ENCODE measurements around the gene XRRA1. TPM values are rescaled to one million over a fixed set of nuclear protein-coding genes. Genes with fewer than 3 reads are reported as not detected.

Gene XRRA1
- total RNA-seq, 1 experiment from 2014 or later: 11.9 TPM

GRCh38 chr11:74791333-74792100 lies 157.4 kb downstream of the XRRA1 start:
- ChIA-PET CTCF (no interaction called here), POLR2A (no interaction called here)
- H3K4me1 Mint-ChIP-seq (ENCODE audit: low read depth, unreplicated experiment): no peaks in the 10 kb centered on the region
- no peak overlapping the region for H3K27ac Mint-ChIP-seq (ENCODE audit: unreplicated experiment)
- Histone ChIP-seq H3K36me3 (ENCODE audit: control insufficient read depth, insufficient read depth, low read length) (peaks cover 22% of the 10 kb centered on the region), H3K9me3 (peaks cover 2% of the 10 kb centered on the region; the same call in 1 of the 2 replicates), H3K4me3 (ENCODE audit: low read depth, low read length) (no peak overlapping the region), H3K4me1 (no peaks in the 10 kb centered on the region), H3K27me3 (replicated peaks; ENCODE audit: control insufficient read depth, insufficient read depth, low read length) (no peaks in the 10 kb centered on the region)
- H3K9me3 Mint-ChIP-seq (ENCODE audit: unreplicated experiment): no peaks in the 10 kb centered on the region
- intact Hi-C loops (cut with micrococcal nuclease; ENCODE audit: unreplicated experiment): no loop called here
- no peak for DNase-seq
- no peak overlapping the region for H3K4me3 Mint-ChIP-seq (ENCODE audit: unreplicated experiment)
- BruUV-seq (replicated peaks): no TSS peak
- TF ChIP-seq, protein P1, sequence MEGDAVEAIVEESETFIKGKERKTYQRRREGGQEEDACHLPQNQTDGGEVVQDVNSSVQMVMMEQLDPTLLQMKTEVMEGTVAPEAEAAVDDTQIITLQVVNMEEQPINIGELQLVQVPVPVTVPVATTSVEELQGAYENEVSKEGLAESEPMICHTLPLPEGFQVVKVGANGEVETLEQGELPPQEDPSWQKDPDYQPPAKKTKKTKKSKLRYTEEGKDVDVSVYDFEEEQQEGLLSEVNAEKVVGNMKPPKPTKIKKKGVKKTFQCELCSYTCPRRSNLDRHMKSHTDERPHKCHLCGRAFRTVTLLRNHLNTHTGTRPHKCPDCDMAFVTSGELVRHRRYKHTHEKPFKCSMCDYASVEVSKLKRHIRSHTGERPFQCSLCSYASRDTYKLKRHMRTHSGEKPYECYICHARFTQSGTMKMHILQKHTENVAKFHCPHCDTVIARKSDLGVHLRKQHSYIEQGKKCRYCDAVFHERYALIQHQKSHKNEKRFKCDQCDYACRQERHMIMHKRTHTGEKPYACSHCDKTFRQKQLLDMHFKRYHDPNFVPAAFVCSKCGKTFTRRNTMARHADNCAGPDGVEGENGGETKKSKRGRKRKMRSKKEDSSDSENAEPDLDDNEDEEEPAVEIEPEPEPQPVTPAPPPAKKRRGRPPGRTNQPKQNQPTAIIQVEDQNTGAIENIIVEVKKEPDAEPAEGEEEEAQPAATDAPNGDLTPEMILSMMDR (IDR thresholded peaks at IDR 0.05; ENCODE audit: insufficient read depth in 1 of 2, low read depth in 1 of 2, low read length in 1 of 2, severe bottlenecking in 1 of 2, unreplicated experiment in 1 of 2): no peak
- no peaks in the 10 kb centered on the region for H3K27me3 Mint-ChIP-seq (ENCODE audit: insufficient read depth, unreplicated experiment)
- peaks cover 24% of the 10 kb centered on the region for H3K36me3 Mint-ChIP-seq (ENCODE audit: insufficient read depth, unreplicated experiment)

Other genes with a start within 250 kb of the XRRA1 start
- gene CHRDL2, start 217.7 kb downstream of the XRRA1 start, total RNA-seq (2022): 2.5 and 3.4 TPM in 2 replicates
- 28.0 and 28.7 TPM in 2 replicates for gene RNF169, start 200.2 kb downstream of the XRRA1 start, total RNA-seq (2022)
- 309 and 328 TPM in 2 replicates for gene SPCS2, start 175 bp upstream of the XRRA1 start, total RNA-seq (2022)
- 19.3 and 21.8 TPM in 2 replicates for gene NEU3, start 39.8 kb upstream of the XRRA1 start, total RNA-seq (2022)
- gene OR2AT4, start 147.8 kb upstream of the XRRA1 start, total RNA-seq (2022): not detected in 2 replicates
- 231 and 277 TPM in 2 replicates for gene SLCO2B1, start 202.0 kb upstream of the XRRA1 start, total RNA-seq (2022)